HG02763 (cell line): ENCODE measurements around the gene TPSB2.
"Not testable (repeated sequence)": the region's sequence is repeated elsewhere in the genome, so short reads cannot be mapped to it uniquely, and the experiment has no call there.

Experiments used
- ATAC-seq: cut with Tn5 transposase; IDR thresholded peaks from one replicate; pipeline ENCODE4 v1.9.1; 2021; ENCODE audit warnings: mild to moderate bottlenecking, moderate library complexity; ENCODE audit not compliant: unreplicated experiment

TPSB2 gene

DNA sequence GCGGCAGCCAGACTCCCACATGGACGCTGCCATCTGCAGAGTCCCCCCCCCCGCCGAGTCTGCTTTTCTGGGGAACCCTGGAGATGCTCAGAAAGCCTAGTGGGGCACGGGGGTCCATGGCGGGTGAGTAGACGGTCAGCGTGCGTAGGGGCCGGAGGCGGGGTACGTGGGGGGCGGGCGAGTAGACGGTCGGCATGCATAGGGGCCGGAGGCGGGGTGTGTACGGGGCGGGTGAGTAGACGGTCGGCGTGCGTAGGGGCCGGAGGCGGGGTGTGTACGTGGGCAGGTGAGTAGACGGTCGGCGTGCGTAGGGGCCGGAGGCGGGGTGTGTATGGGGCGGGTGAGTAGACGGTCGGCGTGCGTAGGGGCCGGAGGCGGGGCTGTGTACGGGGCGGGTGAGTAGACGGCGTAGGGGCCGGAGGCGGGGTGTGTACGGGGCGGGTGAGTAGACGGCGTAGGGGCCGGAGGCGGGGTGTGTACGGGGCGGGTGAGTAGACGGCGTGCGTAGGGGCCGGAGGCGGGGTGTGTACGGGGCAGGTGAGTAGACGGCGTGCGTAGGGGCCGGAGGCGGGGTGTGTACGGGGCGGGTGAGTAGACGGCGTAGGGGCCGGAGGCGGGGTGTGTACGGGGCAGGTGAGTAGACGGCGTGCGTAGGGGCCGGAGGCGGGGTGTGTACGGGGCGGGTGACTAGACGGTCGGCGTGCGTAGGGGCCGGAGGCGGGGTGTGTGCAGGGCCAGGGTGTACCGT lies 44.4 kb downstream of the TPSB2 start:
- not testable (repeated sequence) for ATAC-seq

DNA sequence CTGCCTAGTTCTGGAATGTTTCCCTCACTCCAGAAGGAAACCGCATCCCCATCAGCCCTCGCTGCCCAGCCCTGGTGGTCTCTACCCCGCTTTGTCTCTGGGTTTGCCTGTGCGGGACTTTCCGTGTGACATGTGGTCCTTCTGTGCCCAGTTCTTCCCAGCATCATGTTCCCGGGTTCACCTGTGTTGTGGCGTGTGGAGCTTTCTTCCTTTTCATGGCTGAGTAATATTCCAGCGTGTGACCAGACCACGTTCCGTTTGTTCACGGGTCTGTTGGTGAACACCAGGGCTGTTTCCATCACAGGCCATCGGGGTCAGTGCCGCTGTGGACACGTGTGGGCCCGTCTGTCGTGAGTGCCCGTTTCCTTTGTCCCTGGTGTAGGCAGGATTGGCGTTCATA lies 45.0 kb downstream of the TPSB2 start:
- ATAC-seq = no peak

DNA sequence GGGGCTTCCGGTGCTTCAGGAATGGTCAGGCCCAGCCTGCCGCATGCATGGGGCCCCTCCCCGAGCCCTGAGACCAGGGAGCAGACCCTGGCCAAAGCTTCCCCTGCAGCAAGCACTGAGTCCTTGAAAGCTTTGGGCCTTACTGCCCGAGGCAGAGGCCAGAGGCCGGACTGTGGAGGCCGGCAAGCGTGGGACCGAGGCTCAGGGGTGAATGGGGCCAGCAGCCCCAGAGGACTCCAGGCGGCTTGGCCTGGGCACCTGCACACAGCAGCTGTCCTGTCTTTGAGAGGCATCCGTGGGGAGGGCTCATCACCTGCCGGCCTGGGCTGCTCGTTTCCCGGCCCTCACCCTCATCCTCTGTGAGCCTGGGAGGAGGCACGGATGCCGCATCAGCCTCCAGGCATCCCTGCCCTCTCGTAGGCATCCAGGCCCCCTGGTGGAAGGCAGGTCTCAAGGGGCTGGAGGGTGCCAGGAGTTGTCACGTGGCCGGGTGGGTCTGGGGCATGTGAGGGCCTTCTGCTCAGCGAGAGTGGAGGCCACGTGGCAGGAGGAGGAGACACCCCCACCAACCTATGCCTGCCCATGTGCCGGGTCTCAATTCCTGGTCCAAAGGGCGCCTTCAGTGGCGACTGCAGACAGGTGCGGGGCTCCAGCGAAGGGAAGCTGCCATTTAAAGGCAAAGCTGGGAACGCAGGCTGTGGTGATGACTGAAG lies 45.7 kb downstream of the TPSB2 start:
- ATAC-seq = no peak

DNA sequence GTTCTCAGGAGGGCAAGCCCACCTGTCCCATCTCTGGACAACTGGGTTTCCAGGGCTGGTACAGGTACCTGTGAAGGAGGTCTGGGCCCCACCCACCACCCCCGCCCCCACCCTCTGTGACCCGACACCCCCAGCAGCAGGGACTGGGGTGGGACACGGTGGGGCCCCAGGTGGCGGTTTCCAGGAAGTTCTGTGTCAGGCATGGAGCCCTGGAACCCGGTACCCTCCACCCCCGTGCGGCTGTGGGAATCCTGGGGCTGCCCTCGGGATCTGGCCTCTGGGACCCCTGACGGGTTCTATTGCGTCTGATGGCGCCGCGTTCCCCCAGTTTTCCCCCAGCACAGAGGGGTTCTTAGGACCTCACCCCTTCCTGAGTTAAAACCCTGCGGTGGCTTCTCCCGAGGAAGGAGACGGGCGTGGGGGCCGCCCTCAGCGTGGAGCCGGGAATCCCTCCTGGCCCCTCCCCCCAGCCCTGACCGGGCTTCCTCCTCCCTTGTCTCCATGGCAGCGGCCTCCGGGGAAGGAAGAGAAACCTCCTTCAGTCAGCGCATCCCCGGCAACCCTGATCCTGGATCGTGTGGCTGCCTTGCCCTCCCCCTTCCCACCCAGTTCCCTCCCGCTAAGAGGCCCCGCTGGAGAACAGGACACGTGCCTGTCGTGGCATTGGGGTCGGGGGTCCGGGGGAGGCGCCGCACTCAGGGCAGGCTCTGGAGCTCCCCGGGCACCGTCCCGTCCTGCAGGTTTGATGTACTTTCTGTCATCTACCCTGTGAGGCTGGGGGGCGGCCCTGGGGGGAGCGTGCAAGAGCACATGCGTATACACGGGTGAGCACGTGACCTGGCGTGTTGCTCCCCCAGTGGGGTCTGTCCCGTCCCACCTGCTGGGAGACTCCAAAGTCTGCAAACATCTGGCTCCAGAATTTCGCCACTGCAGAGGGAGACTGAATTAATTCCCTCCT lies 46.8 kb downstream of the TPSB2 start:
- ATAC-seq = no peak

DNA sequence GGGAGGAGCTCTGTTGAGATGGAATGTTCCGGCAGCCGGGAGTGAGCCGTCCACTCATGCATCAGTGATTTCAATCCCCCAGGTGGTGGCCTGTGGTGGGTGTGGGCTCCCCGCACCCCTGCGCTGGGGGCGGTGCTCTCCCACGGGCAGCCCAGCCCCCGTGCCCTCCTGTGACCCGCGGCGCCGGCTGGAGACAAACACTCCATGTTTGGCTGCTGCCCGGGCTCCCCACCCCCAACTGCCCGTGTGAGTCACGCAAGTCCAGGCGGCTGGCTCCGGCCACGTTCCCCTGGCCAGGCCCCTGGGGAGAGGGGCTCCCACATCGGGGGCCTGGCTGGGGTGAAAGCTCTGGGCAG lies 47.7 kb downstream of the TPSB2 start:
- no peak for ATAC-seq

DNA sequence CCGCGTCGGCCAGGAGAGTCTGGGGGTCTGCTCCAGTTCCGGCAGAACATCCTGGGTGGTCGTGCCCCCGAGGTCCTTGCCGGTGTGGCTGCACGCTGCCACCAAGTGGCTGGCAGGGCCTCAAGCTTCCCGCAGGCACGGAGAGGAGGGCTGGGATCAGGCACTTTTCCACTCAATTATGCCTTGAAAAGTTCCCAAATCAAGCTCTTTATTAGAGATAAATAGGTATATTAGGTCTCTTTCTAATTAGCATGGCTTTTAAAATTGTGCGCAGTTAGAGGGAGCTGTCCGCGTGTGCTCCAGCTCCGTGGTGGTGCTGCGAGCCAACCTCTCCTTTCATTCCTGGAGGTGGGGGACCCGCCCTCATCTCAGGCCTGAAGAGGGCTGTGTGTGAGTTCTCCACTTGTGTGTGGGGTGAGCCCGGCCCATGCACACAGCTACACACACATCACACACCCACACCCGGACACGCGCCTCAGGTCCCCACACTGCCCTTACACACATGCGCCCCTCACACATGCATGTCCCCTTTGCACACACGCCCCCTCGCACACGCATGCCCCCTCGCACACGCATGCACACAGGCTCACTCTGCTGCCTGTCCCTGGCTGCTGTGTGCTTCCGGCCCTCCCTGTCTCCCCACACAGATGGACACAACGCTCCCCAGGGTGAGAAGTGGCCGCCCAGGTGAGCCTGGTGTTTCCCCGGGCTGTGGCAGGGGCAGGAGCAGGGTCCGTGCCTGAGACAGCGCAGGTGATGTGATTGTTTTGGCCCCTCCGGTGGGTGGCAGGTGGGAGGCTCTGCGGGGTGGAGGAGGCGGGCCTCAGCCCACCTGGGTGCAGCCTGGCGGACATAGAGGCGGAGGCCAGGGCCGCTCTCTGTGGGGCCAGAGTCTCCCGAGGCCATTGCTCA lies 48.3 kb downstream of the TPSB2 start:
- ATAC-seq = no peak

DNA sequence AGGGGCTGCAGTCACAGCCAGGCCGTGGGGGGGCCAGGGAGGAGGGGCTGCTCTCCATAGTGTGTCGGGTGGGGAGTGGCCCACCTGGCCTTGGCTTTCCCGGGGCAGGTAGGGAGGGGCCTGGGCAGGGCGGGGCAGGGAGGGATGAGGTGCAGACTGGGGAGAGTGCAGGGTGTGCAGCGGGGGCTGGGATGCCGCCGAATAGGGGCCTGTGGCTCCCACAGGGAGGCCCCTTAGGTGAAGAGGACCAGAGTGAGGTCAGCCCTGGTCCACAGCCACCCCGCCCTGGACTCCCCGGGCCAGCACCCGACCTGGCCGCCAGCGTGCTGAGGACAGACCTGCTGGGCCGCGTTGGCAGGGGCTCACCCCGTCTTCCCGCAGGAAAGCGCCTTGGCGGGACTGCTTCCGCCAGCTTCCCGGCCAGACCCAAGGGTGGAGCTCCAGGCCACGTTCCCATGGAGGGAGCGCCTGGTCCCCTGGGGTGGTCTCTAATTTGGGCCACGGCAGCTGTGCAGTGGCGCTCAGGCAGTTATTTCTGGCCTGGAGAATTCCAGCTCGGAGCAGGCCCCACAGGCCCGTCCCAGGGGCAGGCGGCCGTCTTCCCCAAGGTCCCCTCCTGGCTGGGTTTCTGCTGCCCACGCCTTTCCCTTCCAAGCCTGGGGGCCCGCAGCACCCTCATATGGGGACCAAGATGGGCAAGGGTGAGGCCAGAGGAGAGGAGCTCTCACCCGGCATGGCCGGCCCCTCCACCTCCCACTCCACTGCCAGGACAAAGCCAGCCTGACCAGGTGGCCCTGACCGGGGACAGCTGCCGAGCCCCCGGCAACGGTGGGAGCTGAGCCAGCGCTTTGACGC lies 49.2 kb downstream of the TPSB2 start:
- ATAC-seq = no peak
